ENCODE results near the gene SEMA5B.

Gene SEMA5B

GRCh38 chr3:122969585-122970469, 57.7 kb downstream of the SEMA5B start:
- DNase-seq (ENCODE audit: low read depth) = no peak

- no peak for DNase-seq (ENCODE audit: low read depth)
Observed at GRCh38 chr3:122967765-122968164, 59.8 kb downstream of the SEMA5B start.

GRCh38 chr3:122967356-122967755, 60.2 kb downstream of the SEMA5B start:
- DNase-seq (ENCODE audit: low read depth) = no peak

- DNase-seq (ENCODE audit: low read depth) = no peak
Observed at GRCh38 chr3:122966045-122966444, 61.5 kb downstream of the SEMA5B start.

GRCh38 chr3:122964811-122965210, 62.8 kb downstream of the SEMA5B start:
- DNase-seq (ENCODE audit: low read depth) = no peak

GRCh38 chr3:122962149-122962548, 65.4 kb downstream of the SEMA5B start:
- DNase-seq (ENCODE audit: low read depth) = no peak

- no peak for DNase-seq (ENCODE audit: low read depth)
Observed at GRCh38 chr3:122961146-122961545, 66.4 kb downstream of the SEMA5B start.

GRCh38 chr3:122960652-122961051, 66.9 kb downstream of the SEMA5B start:
- no peak for DNase-seq (ENCODE audit: low read depth)

GRCh38 chr3:122959339-122959738, 68.2 kb downstream of the SEMA5B start:
- no peak for DNase-seq (ENCODE audit: low read depth)

- no peak for DNase-seq (ENCODE audit: low read depth)
Observed at GRCh38 chr3:122957707-122958689, 69.6 kb downstream of the SEMA5B start.

- DNase-seq (ENCODE audit: low read depth) = no peak
Observed at GRCh38 chr3:122956693-122957455, 70.7 kb downstream of the SEMA5B start.

- DNase-seq (ENCODE audit: low read depth) = no peak
Observed at GRCh38 chr3:122955916-122956692, 71.5 kb downstream of the SEMA5B start.

- no peak for DNase-seq (ENCODE audit: low read depth)
Observed at GRCh38 chr3:122952520-122952919, 75.0 kb downstream of the SEMA5B start.

- DNase-seq (ENCODE audit: low read depth) = no peak
Observed at GRCh38 chr3:122948408-122948807, 79.2 kb downstream of the SEMA5B start.

- DNase-seq (ENCODE audit: low read depth) = no peak
Observed at GRCh38 chr3:122947738-122948137, 79.8 kb downstream of the SEMA5B start.

- no peak for DNase-seq (ENCODE audit: low read depth)
Observed at GRCh38 chr3:122947196-122947595, 80.4 kb downstream of the SEMA5B start.

- no peak for DNase-seq (ENCODE audit: low read depth)
Observed at GRCh38 chr3:122946185-122946584, 81.4 kb downstream of the SEMA5B start.

GRCh38 chr3:122945230-122945629, 82.3 kb downstream of the SEMA5B start:
- no peak for DNase-seq (ENCODE audit: low read depth)

- DNase-seq (ENCODE audit: low read depth) = no peak
Observed at GRCh38 chr3:122944671-122945161, 82.8 kb downstream of the SEMA5B start.

- no peak for DNase-seq (ENCODE audit: low read depth)
Observed at GRCh38 chr3:122943828-122944190, 83.8 kb downstream of the SEMA5B start.

Measured in T-helper 22 cell (primary cell).